ENCODE data around the gene ATE1.

GRCh38 chr10:121797490-121797889 lies 130.3 kb downstream of the ATE1 start:
- no peak for TF ChIP-seq CTCF (IDR thresholded peaks at IDR 0.05)
- no peak for TF ChIP-seq POLR2A (IDR thresholded peaks at IDR 0.05)

Data from Peyer's patch (tissue), 4 donors.